ENCODE results near the gene CCNL1. TPM values are rescaled to one million over a fixed set of nuclear protein-coding genes. Genes with fewer than 3 reads are reported as not detected.
"Not testable (repeated sequence)": the region's sequence is repeated elsewhere in the genome, so short reads cannot be mapped to it uniquely, and the experiment has no call there.

The CCNL1 gene
- total RNA-seq, result 100 to 1,000 TPM; 206 to 214 TPM

DNA sequence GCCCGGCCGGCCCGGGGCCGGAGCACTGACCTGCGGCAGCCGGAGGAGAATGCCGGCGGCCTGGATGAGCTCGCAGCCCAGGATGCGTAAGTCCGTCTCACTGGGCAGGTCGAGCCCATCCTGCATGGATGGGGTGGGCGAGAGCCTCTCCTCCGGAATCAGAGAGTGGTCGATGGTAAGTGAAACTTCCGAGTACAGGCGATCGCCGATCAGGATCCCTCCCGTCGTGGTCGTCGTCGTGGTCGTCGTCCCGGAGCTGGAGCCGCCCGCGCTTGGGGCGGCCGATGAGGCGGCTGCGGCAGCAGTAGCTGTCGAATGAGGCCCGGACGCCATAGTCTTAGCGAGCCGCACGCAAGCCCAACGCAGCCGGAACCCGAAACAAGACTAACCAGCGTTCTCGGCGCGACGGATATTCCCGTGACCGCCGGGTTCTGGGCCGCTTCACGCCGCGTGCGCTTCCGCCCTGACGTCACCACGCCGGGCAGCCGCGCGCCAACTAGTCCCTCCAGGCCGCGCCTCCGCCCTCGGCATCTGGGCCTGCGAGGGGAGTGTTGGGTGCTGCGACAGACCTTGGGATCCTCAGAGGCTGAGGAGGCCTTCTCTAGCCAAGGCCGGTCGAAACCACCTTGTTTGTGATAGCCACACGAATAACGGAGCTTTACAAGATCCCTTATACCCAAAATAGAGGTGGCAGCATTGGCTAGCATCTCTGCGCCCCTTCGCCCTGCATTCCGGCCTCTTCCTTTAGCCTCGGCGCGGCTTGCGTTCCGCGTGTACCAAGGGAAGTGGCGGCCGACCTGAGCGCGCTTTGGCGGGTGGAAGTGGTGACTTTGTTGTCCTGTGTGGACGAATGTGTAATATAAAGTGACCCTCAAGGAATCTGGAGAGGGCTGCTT is at the start of gene CCNL1:
CCNL1 (minus strand) TSS at position 386 of the 896 bp plus-strand sequence; CDS start at position 333, 53 bp downstream.
- no peaks in the 10 kb centered on the region for H3K27me3 Mint-ChIP-seq (ENCODE audit: low read depth)
- CTCF ChIA-PET, result interaction anchor here (0.6 to 5.0 kb wide), 5 partner anchors 9 to 81 kb away, joined by 3 to 44 read pairs (median 3); no protein-coding TSS in a partner anchor
- peaks cover 55% of the 10 kb centered on the region for H3K36me3 Mint-ChIP-seq (ENCODE audit: low read depth)
- H3K4me3 Mint-ChIP-seq, result peak within 1 kb of the TSS; percentile 93
- H3K9me3 Mint-ChIP-seq, result no peaks in the 10 kb centered on the region
- intact Hi-C loops (cut with micrococcal nuclease), result loop anchor here (1.0 to 5.0 kb wide), 12 partner anchors 15 to 1482 kb away; partner anchors contain the start of genes GFM1, GMPS, SLC33A1 and SSR3
- DNase-seq, result peak; percentile 94
- H3K27ac Mint-ChIP-seq, result peak within 1 kb of the TSS; percentile 99
- H3K4me1 Mint-ChIP-seq (ENCODE audit: low read depth), result peaks cover 43% of the 10 kb centered on the region

DNA sequence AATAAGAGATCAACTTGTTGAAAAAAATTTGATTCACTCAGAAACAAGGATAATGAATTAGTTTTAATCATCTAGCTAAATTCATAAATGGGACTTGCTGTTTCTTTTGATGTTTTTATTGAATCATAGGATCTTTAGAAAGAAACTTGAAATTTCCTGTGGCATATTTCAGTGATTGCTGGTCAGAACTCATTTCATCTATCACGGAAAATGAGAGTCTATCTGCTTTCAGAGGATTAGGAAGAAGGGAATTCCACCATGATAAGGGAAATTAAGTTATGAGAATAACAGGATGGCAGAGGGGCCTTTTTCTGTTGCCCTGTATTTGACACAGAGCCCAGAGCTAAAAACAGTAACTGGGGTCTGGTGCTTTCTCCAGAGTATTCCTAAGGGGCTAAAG is 44.9 kb upstream of the CCNL1 start:
- intact Hi-C loops (cut with micrococcal nuclease), result loop anchor here (1.0 to 2.0 kb wide), 3 partner anchors 34 to 368 kb away; no protein-coding TSS in a partner anchor
- CTCF ChIA-PET, result interaction anchor here (1.2 to 1.3 kb wide), 2 partner anchors 24 to 33 kb away, joined by 4 to 6 read pairs; no protein-coding TSS in a partner anchor
- H3K4me3 Mint-ChIP-seq, result no peak overlapping the region
- no peak overlapping the region for H3K27ac Mint-ChIP-seq
- no peaks in the 10 kb centered on the region for H3K27me3 Mint-ChIP-seq (ENCODE audit: low read depth)
- peaks cover 3% of the 10 kb centered on the region for H3K36me3 Mint-ChIP-seq (ENCODE audit: low read depth)
- DNase-seq, result no peak
- no peaks in the 10 kb centered on the region for H3K9me3 Mint-ChIP-seq
- no peaks in the 10 kb centered on the region for H3K4me1 Mint-ChIP-seq (ENCODE audit: low read depth)

DNA sequence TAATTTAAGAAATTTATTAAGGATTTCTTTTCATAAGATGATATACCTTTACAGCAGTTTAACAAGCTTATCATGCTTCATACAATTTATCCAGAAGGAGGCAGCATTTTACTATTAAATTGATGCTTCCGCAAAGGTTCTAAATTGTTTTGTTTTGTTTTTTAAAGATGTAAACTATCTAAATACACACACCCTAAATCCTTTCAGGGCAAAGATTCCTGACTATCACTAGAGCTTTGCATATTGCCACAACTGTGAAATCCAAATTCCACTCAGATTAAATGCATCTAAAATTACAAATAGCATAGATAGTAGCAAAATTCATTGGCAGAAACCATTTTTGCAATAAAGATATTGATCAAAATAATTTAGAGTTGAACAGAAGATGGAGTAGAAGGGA is 44.5 kb upstream of the CCNL1 start:
- Mint-ChIP-seq H3K9me3 (no peaks in the 10 kb centered on the region), H3K27ac (no peak overlapping the region), H3K27me3 (ENCODE audit: low read depth) (no peaks in the 10 kb centered on the region), H3K36me3 (ENCODE audit: low read depth) (peaks cover 4% of the 10 kb centered on the region), H3K4me1 (ENCODE audit: low read depth) (no peaks in the 10 kb centered on the region), H3K4me3 (no peak overlapping the region)
- DNase-seq, result no peak
- intact Hi-C loops (cut with micrococcal nuclease), result loop anchor here (1.0 to 2.0 kb wide), 3 partner anchors 35 to 368 kb away; no protein-coding TSS in a partner anchor
- CTCF ChIA-PET, result interaction anchor here (1.2 to 1.3 kb wide), 2 partner anchors 24 to 33 kb away, joined by 4 to 6 read pairs; no protein-coding TSS in a partner anchor

DNA sequence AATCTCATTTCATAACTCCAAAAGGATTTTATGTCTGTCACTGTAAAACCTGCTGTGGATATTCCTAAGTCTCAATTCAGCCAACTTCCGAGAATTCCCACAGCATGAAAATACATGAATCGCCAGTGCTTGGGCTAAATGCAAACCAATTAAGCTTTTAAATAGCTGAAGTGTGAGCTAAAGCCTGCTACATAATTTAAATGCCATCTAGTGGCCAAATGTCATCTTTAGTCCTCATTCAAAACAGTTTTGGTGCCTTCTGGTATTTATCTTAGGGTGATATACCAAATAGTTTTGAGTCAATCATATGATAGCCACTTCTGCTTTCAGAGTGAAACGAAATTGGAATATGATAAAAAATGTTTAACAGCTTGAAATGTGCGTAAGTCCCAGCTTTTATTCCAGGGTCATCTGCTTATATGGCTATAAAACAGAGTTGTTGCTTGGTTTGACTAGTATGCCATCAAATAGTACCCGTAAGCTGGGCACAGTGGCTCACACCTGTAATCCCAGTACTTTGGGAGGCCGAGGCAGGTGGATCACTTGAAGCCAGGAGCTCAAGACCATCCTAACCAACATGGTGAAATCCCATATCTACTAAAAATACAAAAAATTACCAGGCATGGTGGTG is 41.8 kb upstream of the CCNL1 start:
- no peak for DNase-seq
- Mint-ChIP-seq H3K4me1 (ENCODE audit: low read depth) (no peaks in the 10 kb centered on the region), H3K4me3 (no peak overlapping the region), H3K36me3 (ENCODE audit: low read depth) (peaks cover 2% of the 10 kb centered on the region), H3K9me3 (peaks cover 5% of the 10 kb centered on the region), H3K27me3 (ENCODE audit: low read depth) (no peaks in the 10 kb centered on the region), H3K27ac (no peak overlapping the region)
- CTCF ChIA-PET, result interaction anchor here (0.6 to 1.3 kb wide), 3 partner anchors 26 to 662 kb away, joined by 3 to 7 read pairs (median 4); no protein-coding TSS in a partner anchor
- intact Hi-C loops (cut with micrococcal nuclease), result loop anchor here (1.0 kb wide), 2 partner anchors 26 to 41 kb away; partner anchors contain the start of gene CCNL1

DNA sequence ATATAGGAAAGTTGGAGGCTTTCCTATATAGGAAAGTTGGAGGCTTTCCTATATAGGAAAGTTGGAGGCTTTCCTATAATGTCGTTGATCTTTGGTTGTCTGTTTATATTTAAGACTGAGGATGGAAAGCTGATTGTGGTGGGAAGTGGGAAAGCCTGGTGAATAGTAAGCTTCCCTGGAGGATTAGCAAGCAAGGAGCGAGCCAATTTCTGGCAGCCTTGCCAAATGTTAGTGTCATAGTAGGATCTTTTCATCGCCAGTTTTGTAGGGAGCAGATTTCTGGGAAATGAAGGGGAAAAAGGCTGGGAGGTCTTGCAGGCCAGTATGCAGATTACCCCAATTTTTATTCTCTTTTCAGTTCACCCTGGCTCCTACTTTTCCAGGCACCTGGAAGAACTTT is 39.9 kb upstream of the CCNL1 start:
- no peaks in the 10 kb centered on the region for H3K27me3 Mint-ChIP-seq (ENCODE audit: low read depth)
- intact Hi-C loops (cut with micrococcal nuclease), result no loop called here
- H3K4me3 Mint-ChIP-seq, result no peak overlapping the region
- no peak for DNase-seq
- H3K4me1 Mint-ChIP-seq (ENCODE audit: low read depth), result no peaks in the 10 kb centered on the region
- no peak overlapping the region for H3K27ac Mint-ChIP-seq
- CTCF ChIA-PET, result interaction anchor here (0.9 kb wide), 1 partner anchor 10 kb away, joined by 3 read pairs; no protein-coding TSS in a partner anchor
- H3K36me3 Mint-ChIP-seq (ENCODE audit: low read depth), result peaks cover 3% of the 10 kb centered on the region
- H3K9me3 Mint-ChIP-seq, result peaks cover 21% of the 10 kb centered on the region

DNA sequence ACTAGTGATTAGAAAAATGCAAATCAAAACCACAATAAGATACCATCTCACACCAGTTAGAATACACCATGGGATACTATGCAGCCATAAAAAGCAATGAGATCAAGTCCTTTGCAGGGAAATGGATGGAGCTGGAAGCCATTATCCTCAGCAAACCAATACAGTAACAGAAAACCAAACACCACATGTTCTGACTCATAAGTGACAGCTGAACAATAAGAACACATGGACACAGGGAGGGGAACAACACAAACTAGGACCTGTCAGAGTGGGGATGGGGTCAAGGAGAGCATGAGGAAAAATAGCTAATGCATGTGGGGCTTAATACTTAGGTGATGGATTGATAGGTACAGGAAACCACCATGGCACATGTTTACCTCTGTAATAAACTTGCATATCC is 36.0 kb upstream of the CCNL1 start:
- Mint-ChIP-seq H3K4me1 (ENCODE audit: low read depth) (no peaks in the 10 kb centered on the region), H3K4me3 (no peak overlapping the region), H3K27ac (no peak overlapping the region), H3K36me3 (ENCODE audit: low read depth) (peaks cover 27% of the 10 kb centered on the region), H3K27me3 (ENCODE audit: low read depth) (no peaks in the 10 kb centered on the region), H3K9me3 (peaks cover 54% of the 10 kb centered on the region)
- no peak for DNase-seq
- CTCF ChIA-PET, result no interaction called here
- intact Hi-C loops (cut with micrococcal nuclease), result no loop called here

DNA sequence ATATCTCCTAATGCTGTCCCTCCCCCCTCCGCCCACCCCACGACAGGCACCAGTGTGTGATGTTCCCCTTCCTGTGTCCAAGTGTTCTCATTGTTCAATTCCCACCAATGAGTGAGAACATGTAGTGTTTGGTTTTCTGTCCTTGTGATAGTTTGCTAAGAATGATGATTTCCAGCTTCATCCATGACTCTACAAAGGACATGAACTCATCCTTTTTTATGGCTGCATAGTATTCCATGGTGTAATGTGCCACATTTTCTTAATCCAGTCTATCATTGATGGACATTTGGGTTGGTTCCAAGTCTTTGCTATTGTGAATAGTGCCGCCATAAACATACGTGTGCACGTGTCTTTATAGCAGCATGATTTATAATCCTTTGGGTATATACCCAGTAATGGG is 31.2 kb upstream of the CCNL1 start:
- Mint-ChIP-seq H3K36me3 (ENCODE audit: low read depth) (peaks cover 46% of the 10 kb centered on the region), H3K9me3 (peaks cover 86% of the 10 kb centered on the region)
- intact Hi-C loops (cut with micrococcal nuclease), result not testable (repeated sequence)

DNA sequence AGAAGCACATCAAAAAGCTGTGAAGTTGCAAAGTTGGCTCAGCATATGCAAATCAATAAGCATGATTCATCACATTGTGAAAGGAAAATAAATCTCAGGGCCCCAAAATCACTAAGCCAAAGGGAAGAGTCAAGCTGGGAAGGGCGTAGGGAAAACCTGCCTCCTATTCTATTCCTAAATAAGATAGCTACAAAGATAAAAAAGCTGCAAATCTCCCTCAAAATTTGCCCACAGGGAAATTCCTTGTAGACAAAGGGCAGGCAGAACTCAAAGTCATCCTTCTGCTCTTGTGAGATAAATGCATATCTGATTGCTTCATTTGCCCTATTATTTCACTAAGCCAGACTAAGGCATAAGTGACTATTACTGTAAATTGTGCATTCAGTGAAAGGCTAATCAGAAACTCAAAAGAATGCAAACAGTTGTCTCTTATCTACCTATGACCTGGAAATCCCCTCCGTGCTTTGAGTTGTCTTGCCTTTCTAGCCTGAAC is 30.5 kb upstream of the CCNL1 start:
- Mint-ChIP-seq H3K27ac (no peak overlapping the region), H3K4me3 (no peak overlapping the region), H3K27me3 (ENCODE audit: low read depth) (no peaks in the 10 kb centered on the region), H3K9me3 (peaks cover 86% of the 10 kb centered on the region), H3K4me1 (ENCODE audit: low read depth) (no peaks in the 10 kb centered on the region), H3K36me3 (ENCODE audit: low read depth) (peaks cover 53% of the 10 kb centered on the region)
- DNase-seq, result no peak
- intact Hi-C loops (cut with micrococcal nuclease), result no loop called here
- CTCF ChIA-PET, result interaction anchor here (1.0 to 1.3 kb wide), 2 partner anchors 10 to 30 kb away, joined by 3 read pairs; partner anchors contain the start of gene CCNL1

More for the DNA sequence above, 31.2 kb upstream of the CCNL1 start:
- H3K27ac Mint-ChIP-seq; H3K4me1 Mint-ChIP-seq (ENCODE audit: low read depth); CTCF ChIA-PET; DNase-seq; H3K4me3 Mint-ChIP-seq; H3K27me3 Mint-ChIP-seq (ENCODE audit: low read depth): not testable (repeated sequence)

DNA sequence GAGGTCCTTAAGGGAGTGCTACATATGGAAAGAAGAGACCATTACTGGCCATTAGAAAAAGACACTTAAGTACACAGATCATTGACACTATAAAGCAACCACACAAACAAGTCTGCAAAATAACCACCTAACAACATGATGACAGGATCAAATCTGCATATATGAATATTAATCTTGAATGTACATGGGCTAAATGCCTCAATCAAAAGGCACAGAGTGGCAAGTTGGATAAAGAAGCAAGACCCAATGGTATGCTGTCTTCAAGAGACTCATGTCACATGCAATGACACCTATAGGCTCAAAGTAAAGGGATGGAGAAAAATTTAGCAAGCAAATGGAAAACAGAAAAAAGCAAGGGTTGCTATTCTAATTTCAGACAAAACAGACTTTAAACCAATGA is 28.4 kb upstream of the CCNL1 start:
- CTCF ChIA-PET, result no interaction called here
- DNase-seq, result no peak
- intact Hi-C loops (cut with micrococcal nuclease), result no loop called here
- H3K9me3 Mint-ChIP-seq, result peaks cover 85% of the 10 kb centered on the region
- H3K4me1 Mint-ChIP-seq (ENCODE audit: low read depth), result no peaks in the 10 kb centered on the region
- H3K36me3 Mint-ChIP-seq (ENCODE audit: low read depth), result peaks cover 60% of the 10 kb centered on the region
- H3K4me3 Mint-ChIP-seq, result no peak overlapping the region
- H3K27me3 Mint-ChIP-seq (ENCODE audit: low read depth), result no peaks in the 10 kb centered on the region
- H3K27ac Mint-ChIP-seq, result no peak overlapping the region

DNA sequence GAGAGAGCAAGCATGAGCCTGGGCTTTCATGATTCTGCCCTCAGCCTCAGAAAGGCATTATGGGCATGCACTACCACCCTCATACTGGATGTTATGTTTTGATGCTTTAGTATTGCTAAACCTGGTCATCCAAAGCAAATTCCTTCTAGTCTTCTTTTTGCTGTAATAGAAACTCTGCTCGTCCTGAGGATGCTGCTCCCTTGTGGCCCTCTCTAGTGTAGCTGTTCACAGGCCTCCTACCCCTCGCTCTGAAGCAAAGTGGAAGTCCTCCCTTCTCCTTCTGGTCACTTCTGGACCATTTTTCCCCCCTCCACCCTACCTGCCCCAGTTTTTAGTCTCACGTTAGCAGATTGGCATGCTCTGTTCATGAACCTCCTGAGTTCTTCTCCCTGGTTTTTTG is 22.9 kb upstream of the CCNL1 start:
- CTCF ChIA-PET, result no interaction called here
- no peak overlapping the region for H3K4me3 Mint-ChIP-seq
- peaks cover 82% of the 10 kb centered on the region for H3K36me3 Mint-ChIP-seq (ENCODE audit: low read depth)
- DNase-seq, result no peak
- H3K4me1 Mint-ChIP-seq (ENCODE audit: low read depth), result peaks cover 6% of the 10 kb centered on the region
- intact Hi-C loops (cut with micrococcal nuclease), result no loop called here
- H3K27me3 Mint-ChIP-seq (ENCODE audit: low read depth), result no peaks in the 10 kb centered on the region
- peaks cover 50% of the 10 kb centered on the region for H3K9me3 Mint-ChIP-seq
- H3K27ac Mint-ChIP-seq, result no peak overlapping the region

DNA sequence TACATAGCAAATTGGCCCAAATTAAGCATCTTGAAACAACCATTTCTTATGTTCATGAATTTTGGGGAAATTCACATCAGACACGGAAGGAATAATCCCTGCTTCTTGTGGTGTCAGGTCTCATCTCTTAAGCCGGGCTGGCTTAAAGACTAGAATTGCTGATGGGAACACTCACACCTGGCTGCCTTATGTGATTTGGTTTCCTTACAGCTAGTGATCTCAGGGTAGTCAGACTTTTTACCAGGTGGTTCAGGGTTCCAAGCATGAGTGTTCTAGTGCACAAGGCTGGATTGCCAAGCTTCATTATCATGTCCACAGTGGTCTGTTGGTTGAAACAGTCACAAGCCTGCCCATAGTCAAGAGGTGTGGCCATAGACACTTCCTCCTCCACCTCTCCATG is 20.3 kb upstream of the CCNL1 start:
- CTCF ChIA-PET, result interaction anchor here (1.2 kb wide), 1 partner anchor 9 kb away, joined by 3 read pairs; no protein-coding TSS in a partner anchor
- Mint-ChIP-seq H3K36me3 (ENCODE audit: low read depth) (peaks cover 73% of the 10 kb centered on the region), H3K27me3 (ENCODE audit: low read depth) (no peaks in the 10 kb centered on the region), H3K27ac (no peak overlapping the region), H3K4me3 (no peak overlapping the region), H3K4me1 (ENCODE audit: low read depth) (peaks cover 19% of the 10 kb centered on the region), H3K9me3 (peaks cover 27% of the 10 kb centered on the region)
- DNase-seq, result no peak
- intact Hi-C loops (cut with micrococcal nuclease), result no loop called here

DNA sequence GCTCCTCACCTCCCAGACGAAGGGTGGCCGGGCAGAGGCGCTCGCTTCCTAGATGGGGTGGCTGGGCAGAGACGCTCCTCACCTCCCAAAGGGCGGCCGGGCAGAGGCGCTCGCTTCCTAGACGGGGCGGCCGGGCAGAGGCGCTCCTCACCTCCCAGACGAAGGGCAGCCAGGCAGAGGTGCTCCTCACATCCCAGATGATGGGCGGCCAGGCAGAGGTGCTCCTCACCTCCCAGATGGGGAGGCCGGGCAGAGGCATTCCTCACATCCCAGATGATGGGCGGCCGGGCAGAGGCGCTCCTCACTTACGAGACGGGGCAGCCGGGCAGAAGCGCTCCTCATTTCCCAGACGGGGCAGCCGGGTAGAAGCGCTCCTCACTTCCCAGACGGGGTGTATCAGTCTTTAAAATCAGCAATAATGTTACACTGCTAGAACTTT is 19.4 kb upstream of the CCNL1 start:
- DNase-seq, result no peak
- intact Hi-C loops (cut with micrococcal nuclease), result loop anchor here (10.0 kb wide), 1 partner anchor 1495 kb away; the partner anchor contains the start of gene LXN
- CTCF ChIA-PET, result interaction anchor here (0.7 to 1.2 kb wide), 2 partner anchors 10 to 115 kb away, joined by 3 read pairs; no protein-coding TSS in a partner anchor
- Mint-ChIP-seq H3K9me3 (peaks cover 21% of the 10 kb centered on the region), H3K27me3 (ENCODE audit: low read depth) (no peaks in the 10 kb centered on the region), H3K36me3 (ENCODE audit: low read depth) (peaks cover 66% of the 10 kb centered on the region), H3K4me1 (ENCODE audit: low read depth) (peaks cover 22% of the 10 kb centered on the region), H3K4me3 (no peak overlapping the region), H3K27ac (no peak overlapping the region)
